ENCODE data around the gene EPG5.

- TF ChIP-seq CTCF (IDR thresholded peaks at IDR 0.05) (no peak), ESRRA (CRISPR knock-in tag; IDR thresholded peaks at IDR 0.05; ENCODE audit: borderline replicate concordance) (no peak), SP1 (CRISPR knock-in tag; conservative IDR thresholded peaks at IDR 0.05) (no peak), TP53 (CRISPR knock-in tag; IDR thresholded peaks at IDR 0.05) (no peak), ARID4B (CRISPR knock-in tag; IDR thresholded peaks at IDR 0.05; ENCODE audit: borderline replicate concordance) (no peak), ATF6 (CRISPR knock-in tag; IDR thresholded peaks at IDR 0.05) (no peak), CREM (CRISPR knock-in tag; IDR thresholded peaks at IDR 0.05) (no peak), MAX (CRISPR knock-in tag; IDR thresholded peaks at IDR 0.05) (no peak)
Measured at GRCh38 chr18:45900623-45901022, 66.5 kb downstream of the EPG5 start.

Measured in WTC11 (cell line).